ENCODE data around the gene WDR7.

DNA sequence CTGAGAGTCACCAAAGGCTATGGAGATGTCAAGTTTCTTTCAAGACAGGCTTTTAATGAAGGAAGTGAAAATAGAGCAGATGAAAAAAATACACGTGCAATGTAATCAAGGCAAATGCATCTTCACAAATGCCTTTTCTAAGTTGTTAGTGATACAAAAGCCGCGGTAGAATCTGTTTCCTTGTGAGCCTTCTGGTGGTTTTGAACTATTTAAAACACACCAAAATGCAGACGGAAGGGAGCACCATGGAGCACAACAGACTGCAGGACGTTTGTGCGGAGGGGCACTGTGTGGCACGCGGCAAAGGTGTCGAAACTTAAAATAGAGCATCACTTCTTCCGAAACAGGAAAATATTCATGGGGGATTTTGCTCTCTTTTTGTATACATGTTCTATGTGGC is 430.7 kb downstream of the WDR7 start:
- TF ChIP-seq GATA2 (CRISPR knock-in tag; IDR thresholded peaks at IDR 0.05) (no peak), NFE2L1 (tag; IDR thresholded peaks at IDR 0.05; ENCODE audit: borderline replicate concordance, low read depth) (no peak), CBFA2T3 (IDR thresholded peaks at IDR 0.05) (no peak), CTCF (IDR thresholded peaks at IDR 0.05 in 2 of 3, conservative IDR thresholded peaks at IDR 0.05 in 1 of 3; ENCODE audit: insufficient read depth in 2 of 3, low read depth in 1 of 3, low read length in 3 of 3) (no peak), MCM3 (IDR thresholded peaks at IDR 0.05) (no peak), ZNF57 (CRISPR knock-in tag; IDR thresholded peaks at IDR 0.05) (no peak), POLR2A (conservative IDR thresholded peaks at IDR 0.05) (no peak), NCOA1 (IDR thresholded peaks at IDR 0.05; ENCODE audit: low read depth) (no peak), EP300 (IDR thresholded peaks at IDR 0.05; ENCODE audit: low read length) (no peak), RBM22 (IDR thresholded peaks at IDR 0.05; ENCODE audit: low read depth, low read length, poor library complexity, severe bottlenecking) (no peak), POLR2AphosphoS5 (IDR thresholded peaks at IDR 0.05; ENCODE audit: control insufficient read depth, insufficient read depth, low read depth, low read length) (no peak)
- TF ChIP-seq, protein P1, sequence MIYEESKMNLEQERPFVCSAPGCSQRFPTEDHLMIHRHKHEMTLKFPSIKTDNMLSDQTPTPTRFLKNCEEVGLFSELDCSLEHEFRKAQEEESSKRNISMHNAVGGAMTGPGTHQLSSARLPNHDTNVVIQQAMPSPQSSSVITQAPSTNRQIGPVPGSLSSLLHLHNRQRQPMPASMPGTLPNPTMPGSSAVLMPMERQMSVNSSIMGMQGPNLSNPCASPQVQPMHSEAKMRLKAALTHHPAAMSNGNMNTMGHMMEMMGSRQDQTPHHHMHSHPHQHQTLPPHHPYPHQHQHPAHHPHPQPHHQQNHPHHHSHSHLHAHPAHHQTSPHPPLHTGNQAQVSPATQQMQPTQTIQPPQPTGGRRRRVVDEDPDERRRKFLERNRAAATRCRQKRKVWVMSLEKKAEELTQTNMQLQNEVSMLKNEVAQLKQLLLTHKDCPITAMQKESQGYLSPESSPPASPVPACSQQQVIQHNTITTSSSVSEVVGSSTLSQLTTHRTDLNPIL (CRISPR knock-in tag; IDR thresholded peaks at IDR 0.05), result no peak

All from K562 (cell line).